GM18519 (cell line): ENCODE data around the gene SPSB3.
"Not testable (repeated sequence)": the region's sequence is repeated elsewhere in the genome, so short reads cannot be mapped to it uniquely, and the experiment has no call there.

Experiments
- ATAC-seq: cut with Tn5 transposase; IDR thresholded peaks from one replicate; pipeline ENCODE4 v1.9.1; 2021; ENCODE audit warnings: mild to moderate bottlenecking, moderate library complexity; ENCODE audit not compliant: unreplicated experiment, low FRiP score

SPSB3 gene

DNA sequence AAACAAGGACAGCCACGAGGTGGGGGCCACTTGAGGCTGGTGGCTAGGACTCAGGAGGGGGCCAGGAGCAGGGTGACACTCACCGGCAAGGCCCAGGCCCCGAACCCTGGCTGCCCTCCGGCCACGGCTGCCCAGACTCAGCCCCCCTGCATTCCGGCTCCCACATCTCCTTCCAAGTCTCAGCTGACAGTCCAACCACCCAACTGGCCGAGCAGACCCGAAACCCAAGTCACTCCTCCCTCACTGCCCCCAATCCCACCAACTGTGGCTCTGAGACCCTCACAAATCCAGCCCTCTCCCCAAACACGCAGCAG is 34.9 kb upstream of the SPSB3 start:
- ATAC-seq = no peak

DNA sequence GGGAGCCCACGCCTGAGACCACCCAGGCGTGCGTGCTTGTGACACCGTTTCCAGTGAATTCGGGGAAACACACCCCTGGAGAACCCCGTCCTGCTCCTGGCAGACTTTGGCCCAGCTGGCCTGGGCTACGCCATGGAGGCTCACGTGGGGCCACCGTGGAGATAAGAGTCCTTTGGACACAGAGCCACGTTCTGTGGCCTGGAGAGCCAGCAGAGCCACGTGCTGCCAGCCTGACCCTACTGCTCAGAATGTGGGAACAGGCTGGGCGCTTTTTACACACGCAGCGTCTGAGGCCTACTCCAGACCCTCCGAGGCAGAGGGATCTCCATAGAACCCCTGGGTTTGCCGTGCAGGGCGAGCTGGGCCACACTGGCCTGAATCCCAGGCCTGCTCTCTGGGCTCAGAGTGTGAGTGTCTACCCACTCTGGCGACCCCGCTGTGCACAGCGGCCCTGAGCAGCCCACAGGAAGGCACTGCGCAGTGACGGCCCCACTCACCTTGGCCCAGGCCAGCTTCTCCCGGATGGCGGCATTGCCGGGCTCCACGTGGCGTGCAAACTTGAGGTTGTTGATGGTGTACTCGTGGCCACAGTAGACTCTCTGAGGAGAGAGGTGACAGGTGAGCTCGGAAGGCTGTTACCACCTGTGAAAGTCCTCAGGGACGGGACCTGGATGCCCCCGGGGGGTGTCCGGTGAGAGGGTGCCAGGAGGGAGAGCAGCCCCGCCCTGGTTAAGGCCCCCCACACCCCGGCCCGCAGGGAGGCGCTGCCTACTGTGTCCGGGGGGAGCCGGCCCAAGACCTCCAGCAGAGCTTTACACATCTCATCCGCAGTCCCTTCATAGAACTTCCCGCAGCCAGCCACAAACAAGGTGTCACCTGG is 34.3 kb upstream of the SPSB3 start:
- no peak for ATAC-seq

DNA sequence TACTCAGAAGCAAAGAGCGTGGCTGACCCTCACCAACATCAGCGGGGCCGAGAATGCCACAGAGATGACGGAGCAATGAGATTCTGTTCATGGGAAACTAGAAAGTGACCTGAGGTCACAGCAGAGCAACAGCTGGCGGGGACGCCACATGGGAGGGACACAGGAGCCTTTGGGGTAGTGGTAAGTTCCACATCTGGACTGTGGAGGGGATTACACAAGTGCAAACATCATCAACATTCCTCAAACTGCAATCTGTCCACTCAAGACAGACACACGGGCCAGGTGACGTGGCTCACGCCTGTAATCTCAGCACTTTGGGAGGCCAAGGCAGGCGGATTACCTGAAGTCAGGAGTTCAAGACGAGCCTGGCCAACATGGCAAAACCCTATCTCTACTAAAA is 33.1 kb upstream of the SPSB3 start:
- ATAC-seq = no peak

DNA sequence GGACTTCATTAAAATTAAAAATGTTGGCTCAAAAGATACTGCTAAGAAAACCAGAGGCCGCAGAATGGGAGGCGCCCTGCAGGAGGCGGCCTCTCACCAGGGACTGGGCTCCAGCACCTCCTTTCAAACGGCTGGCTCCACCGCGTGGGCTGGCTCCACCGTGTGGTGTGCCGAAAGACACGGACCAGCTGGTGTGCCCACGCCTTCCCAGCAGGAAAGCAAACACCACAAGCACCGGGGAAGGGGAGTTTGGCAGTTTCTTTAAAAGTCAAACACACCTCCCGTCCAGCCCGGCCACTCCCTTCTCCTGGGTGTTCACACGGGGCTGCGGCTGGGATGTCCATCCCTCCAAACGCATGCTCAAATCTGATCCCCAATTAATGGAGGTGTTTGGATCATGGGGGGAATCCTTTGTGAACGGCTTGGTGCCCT is 30.4 kb upstream of the SPSB3 start:
- ATAC-seq = no peak

DNA sequence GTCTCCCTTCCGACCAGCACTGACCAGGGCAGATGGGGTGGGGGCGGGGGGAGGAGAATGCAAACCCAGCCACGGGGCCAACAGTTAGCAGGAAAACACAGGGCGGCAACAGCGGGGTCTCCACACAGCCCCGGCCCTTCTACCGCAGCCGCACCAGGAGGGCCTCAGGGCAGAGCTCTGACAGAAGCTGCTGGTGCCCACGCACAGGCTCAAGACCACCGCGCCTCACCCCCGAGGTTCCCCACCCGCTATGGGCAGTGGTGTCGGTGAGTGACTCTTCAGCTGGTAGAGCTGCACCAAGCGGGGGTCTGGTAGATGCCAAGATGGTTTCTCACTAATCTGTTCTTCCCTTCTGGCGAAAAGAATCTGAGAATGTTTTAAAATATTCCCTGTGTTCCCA is 28.2 kb upstream of the SPSB3 start:
- ATAC-seq = no peak

DNA sequence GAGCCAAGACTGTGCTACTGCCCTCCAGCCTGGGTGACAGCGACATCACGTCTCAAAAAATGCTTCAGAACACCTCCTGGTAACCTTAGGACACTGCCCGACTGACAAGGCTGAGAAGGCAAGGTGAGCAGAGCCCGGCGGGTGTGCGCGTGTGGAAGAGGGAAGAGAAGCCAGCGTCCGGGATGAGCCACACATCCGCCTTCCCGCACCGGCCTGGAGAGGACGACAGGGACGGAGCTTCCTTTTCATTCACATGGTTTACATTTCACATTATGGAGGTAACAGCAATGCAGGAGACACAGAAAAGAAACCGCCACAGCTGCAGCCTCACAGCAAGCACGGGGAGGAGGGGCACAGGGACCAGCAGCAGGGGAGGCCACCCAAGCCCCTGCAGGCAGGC is 27.7 kb upstream of the SPSB3 start:
- no peak for ATAC-seq

DNA sequence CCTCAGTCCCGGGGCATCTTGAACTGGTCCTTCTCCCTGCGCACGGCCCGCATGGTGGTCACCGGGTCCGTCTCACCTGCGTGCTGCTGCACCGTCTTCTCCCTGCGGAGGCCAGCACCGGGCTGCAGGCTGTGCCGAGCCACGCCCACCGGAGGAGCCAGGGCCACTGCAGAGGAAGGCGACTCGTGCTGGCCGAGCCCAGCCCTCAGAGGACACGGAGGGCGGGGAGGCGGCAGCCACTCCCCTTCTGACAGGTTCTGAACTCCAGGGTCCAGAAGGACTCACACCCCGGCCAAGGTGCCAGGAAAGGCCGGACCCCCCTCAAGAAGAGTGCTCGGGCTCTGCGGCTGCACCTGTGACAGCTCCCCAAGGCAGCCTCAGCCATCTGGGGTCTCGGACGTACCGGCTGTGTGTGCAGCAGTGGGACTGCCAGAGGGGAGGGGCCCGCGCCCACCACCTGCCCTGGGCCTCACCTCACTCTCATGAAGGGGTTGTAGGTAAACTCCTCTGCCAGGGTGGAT is 27.0 kb upstream of the SPSB3 start:
- ATAC-seq = no peak

DNA sequence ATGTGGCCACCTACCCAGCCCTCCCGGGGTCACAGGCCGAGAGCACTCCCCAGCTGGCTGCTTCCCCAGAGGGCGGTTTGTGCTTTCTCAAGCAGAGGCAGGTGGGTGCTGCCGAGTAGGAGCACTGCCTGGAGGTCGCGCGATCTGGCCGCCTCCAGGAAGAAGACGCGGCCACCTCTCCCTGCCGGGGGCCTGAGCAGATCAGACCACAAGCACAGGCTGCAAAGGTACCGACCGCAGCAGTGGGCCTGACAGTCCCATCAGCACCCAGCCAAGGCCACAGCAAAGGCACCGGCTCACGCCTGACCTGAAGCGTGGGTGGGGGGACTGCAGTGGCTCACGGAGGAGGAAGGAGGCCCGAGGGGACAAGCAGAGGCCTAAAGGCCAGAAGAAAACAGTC is 26.3 kb upstream of the SPSB3 start:
- ATAC-seq = no peak

DNA sequence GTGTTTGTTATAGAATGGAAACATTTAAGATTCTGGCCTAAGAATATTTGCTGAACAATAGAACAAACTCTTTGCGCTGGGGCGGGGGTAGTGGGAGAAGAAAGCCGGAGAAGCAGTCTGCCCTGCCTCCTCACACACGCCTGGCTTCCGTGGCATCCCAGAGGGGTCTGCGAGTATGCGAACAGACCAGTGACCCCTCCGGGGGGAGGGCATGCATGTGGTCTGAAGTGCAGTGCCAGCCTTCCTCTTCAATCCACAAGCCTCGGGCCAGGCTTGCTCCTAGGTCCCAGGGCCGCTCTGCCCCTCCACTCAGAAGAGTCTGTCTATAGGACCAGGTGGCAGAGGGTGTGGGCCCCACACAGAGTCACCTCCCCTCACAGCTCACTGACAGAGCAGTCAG is 25.3 kb upstream of the SPSB3 start:
- no peak for ATAC-seq

DNA sequence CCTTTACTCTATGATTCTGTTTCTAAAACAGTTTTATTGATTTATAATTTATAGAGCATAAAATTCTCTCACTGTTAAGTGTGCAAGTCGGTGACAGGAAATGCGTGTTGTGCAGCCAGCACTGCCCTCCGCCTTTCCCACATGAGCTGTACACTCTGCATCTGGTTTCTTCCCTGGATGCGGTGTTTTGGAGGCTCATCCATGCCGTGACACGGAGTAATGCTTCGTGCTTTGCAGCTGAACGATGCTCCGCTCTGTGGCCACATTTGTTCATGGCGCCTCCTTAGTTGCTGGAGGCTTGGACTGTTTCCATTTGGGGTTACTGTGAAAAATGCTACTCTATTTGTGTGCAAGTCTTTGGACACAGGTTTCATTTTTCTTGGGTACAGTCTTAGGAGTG is 18.3 kb upstream of the SPSB3 start:
- no peak for ATAC-seq

DNA sequence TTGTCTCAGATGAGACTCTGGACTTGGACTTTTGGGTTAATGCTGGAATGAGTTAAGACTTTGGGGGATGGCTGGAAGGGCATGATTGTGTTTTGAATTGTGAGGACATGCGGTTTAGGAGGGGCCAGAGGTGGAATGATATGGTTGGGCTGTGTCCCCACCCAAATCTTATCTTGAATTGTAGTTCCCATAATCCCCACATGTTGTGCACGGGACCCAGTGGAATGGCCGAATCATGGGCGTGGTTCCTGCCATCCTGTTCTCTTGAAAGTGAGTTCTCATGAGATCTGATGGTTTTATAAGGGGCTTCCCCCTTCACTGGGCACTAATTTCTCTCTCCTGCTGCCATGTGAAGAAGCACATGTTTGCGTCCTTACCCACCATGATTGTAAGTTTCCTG is 16.9 kb upstream of the SPSB3 start:
- ATAC-seq = not testable (repeated sequence)

DNA sequence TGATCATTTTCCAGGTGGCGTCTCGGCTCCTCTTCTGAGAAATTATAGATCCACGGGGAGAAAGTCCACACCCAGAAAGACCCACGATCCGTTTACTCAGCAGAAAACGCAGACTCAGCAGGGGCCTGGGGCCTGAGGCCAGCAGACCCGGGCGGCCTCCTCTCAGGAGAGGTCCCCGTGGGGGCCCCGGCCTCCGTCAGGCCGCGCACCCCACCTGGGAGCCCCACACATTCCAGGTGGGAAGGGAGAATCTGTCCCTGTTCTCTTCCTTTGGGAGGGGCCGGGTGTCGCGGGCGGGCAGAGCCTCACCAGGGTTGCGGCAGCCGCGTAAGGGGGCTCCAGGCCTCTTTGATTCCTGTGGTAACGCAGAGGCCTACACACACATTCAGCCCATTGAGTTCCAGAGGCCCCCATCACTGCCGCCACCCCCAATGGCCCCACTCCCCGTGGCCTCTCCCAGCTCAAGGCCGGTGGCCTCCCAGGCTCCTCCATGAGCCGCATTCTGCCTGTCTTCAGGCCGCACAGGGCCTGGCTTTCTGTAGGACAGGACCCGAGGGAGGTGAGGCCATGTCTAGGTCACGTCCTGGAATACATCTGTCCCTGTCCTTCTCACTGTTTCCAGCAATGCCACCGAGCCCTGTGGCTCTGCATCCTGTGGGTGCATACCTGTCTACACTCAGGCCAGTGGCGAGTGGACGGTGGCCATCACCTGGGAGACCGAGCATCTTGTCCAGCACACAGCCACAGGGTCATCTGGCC is 12.7 kb upstream of the SPSB3 start:
- ATAC-seq = no peak

DNA sequence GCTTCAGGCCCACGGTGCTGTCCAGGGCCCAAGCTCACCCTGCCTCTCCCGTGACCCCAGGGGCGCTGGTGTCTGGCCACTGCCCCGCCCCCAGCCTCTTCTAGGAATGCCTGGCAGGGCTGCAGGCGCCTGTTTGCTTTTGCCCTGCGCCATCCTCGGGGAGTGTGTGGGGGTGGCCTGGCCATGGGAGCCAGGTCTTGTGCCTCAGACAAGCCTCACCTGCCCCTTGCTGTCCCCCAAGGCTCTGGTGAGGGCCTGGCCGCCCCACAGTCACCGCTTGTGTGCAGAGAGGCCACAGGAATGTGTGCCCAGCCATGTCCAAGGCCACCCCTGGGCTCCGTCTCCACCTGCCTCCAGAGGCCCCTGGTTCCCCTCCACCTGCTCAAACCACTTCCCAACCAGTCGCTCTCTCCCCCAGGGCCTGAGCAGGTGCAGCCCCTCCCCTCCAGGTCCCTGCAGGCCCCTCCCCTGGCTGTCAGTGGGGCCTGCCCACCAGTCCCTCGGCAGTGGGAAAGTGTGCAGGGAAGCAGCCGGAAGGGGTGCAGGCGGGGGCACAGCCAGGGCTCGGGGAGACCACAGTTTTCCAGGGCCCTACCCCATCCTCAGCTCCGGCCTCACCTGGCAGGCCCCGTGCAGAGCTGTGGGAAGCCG is 12.0 kb upstream of the SPSB3 start:
- no peak for ATAC-seq

DNA sequence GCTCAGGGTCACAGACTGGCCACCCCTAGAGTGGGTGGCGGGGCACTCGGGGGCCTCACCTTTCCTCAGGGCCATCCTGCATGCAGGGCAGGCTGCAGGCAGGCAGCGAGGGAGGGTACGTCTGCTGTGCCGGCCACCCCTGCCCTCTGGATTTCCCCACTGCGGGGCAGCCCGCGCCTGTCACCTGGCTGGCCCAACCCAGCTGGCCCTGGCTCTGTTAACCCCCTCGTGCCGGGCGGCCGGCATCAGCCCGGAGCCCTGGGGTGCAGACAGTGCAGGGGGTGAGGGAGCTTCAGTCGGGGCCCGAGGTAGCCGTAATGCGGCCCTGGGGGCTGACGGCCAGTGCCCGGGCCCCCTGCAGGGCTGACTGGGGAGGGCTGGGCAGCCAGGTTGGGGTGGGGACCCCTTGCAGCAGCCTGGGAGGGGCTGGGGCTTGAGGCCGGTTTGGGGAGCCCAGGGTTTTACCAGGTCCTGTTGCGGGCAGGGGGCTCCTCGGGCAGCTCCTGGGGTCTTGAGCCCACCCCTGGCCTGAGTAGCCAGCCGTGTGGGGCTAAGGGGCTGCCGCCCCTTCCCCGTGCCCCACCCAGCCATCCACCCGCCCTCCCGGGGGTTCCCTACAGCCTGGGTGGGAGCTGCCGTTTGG is 11.3 kb upstream of the SPSB3 start, which contains the start of gene IGFALS:
IGFALS (minus strand) TSS at position 128 of the 643 bp plus-strand sequence; CDS start at position 75, 53 bp downstream.
- ATAC-seq = no peak

DNA sequence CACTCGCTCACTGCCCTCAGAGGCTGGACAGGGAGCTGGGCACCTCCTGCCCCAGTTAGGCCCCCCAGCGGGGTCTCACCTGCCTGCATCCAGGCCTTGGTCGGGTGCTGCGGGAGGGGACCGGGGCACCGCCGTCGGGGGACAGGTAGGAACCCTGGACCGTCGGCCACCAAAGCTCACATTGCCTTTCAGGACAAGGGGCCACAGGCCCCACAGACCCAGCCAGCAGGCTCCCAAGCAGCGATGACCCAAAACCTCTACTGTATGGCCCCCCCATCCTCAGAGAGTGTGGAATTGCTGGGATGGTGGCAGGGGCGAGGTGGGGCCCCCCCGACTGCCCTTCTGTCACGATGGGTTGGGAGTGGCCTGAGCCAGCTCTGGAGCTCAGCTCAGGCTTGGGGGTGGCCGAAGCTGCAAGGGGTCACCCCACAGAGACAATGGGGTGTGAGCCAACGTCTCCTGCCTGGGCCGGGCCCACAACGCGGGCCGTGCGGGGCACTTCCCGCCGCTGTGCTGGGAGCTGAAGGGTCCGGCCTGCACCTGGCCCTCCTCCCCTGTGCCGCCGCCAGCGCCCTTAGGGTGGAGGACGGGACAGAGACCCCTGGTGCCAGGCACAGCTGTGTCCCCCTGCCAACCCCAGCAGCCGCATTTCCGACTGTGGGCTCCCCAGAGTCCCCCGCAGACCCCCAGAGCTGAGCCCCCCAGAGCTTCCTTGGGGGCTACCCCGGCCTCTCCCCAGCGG is 10.6 kb upstream of the SPSB3 start:
- no peak for ATAC-seq

DNA sequence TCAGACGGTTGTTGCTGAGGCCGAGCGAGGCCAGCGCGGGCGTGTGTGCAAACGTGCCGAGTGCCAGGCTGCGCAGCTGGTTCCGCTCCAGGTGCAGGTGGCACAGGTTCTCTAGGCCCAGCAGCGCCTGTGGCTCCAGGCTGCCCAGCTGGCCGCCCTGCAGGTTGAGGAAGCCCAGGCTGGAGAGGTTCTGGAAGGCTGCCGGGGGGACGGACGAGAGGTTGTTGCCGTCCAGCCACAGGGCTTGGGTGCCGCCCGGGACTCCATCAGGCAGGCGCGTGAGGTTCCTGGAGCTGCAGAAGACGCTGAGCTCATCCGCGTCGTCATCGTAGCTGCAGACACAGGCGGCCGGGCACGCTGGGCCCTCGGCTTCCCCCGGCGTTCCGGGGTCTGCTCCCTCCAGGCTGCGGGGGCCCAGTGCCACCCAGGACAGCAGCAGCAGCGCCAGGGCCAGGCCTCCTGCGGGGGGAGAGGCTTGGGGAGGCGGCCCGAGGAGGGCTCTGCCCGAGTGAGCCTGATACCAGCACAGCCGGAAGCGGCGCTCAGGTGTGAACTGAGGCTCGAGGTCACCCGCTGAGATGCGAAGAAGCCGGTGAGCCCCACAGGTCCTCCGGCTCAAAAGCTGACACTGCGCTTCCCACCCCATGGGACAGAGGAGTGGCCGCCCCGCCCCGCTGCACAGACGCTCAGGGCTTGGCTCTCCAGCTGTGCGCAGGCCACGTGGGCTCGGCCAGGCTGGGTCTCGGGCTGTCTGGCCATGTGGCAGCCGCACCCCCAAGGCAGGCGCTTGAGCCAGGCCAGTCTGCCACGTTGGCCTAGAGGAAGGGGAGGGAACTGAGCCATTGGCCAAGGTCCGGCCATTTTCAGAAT is 9.8 kb upstream of the SPSB3 start:
- no peak for ATAC-seq

DNA sequence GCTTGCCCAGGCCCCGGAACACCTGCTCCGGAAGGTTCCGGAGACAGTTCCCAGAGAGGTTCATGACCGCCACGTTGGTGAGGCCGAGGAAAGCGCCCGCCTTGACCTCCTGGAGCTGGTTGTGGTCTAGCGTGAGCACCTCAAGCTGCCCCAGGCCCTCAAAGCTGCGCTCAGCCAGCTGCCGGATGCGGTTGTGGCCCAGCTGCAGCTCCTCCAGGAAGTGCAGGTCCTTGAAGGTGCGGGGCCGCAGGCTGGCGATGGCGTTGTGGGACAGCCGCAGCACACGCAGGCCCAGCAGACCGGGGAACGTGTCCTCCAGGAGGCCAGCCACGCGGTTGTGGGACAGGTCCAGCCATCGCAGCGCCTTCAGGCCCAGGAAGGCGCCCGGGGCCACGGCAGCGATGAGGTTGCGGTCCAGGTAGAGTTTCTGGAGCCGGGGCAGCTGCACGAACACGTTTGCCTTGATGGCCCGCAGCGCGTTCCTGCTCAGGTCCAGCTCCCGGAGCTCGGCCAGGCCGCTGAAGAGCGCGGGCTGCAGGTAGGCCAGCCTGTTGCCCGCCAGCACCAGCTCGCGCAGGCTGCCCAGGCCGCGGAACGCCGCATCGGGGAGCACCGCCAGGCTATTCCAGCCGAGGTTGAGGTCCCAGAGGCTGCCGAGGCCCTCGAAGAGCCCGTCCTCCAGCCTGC is 9.0 kb upstream of the SPSB3 start:
- no peak for ATAC-seq

DNA sequence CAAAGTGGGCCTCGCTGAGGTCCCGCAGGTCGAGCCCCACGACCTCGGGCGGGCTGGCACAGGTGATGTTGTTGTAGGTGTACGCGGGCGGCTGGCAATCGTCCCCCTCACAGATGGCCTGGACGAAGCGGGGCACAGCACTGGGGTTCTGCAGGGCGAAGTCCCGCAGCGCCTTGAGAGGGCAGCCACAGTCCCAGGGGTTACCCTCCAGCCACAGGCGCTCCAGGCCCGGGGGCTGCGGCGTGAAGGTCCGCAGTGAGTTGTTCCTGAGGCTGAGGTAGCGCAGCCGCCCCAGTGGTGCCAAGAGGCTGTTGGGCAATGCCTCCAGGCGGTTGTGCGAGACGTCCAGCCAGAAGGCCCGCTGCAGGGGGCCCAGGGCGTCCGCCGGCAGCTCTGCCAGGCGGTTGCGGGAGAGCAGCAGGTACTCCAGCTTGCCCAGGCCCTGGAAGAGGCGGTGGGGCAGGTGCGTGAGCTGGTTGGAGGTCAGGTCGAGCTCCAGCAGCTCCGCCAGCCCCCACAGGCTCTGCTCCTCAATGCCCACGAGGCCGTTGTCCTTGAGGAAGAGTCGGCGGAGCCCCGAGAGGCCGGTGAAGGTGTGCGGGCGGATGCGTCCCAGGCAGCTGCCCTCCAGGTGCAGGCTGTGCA is 8.4 kb upstream of the SPSB3 start:
- no peak for ATAC-seq
